SJCRH30 (cell line): ENCODE data around the gene FARS2. TPM values are rescaled to one million over a fixed set of nuclear protein-coding genes. Genes with fewer than 3 reads are reported as not detected.

Source experiments
- DNase-seq, 2 experiments: peaks; one replicate each; pipeline ENCODE4 v3.0.0-alpha.2; 2015 to 2020
- H3K27ac ChIP-seq: fragments of 250-450 bp; sonication (Bioruptor Pico); 2 replicates; pipeline ENCODE4 v1.5.1; 2020; ENCODE audit warnings: mild to moderate bottlenecking, moderate library complexity
- H3K27me3 ChIP-seq: fragments of 250-450 bp; sonication (Bioruptor Pico); 2 replicates; pipeline ENCODE4 v1.5.1; 2020; ENCODE audit warnings: mild to moderate bottlenecking, moderate library complexity
- H3K36me3 ChIP-seq: fragments of 250-450 bp; sonication (Bioruptor Pico); 2 replicates; pipeline ENCODE4 v1.5.1; 2020; ENCODE audit warnings: mild to moderate bottlenecking, moderate library complexity
- H3K4me1 ChIP-seq: fragments of 250-450 bp; sonication (Bioruptor Pico); 2 replicates; pipeline ENCODE4 v1.5.1; 2020; ENCODE audit warnings: mild to moderate bottlenecking, moderate library complexity
- H3K4me3 ChIP-seq: fragments of 250-450 bp; sonication (Bioruptor Pico); 2 replicates; pipeline ENCODE4 v1.5.1; 2020; ENCODE audit warnings: mild to moderate bottlenecking, moderate library complexity
- H3K9me3 ChIP-seq: fragments of 250-450 bp; sonication (Bioruptor Pico); replicated peaks from 2 replicates; pipeline ENCODE4 v1.5.1; 2020; ENCODE audit warnings: mild to moderate bottlenecking, moderate library complexity
- total RNA-seq: library from RNA; depleted of rRNA; stranded (reverse); fragments of >200 nt; shearing (Covaris generic); gene quantifications from 2 replicates; pipeline ENCODE4 v1.2.3, GENCODE V29; 2014

Gene FARS2
- total RNA-seq, 1 experiment from 2014 or later, result 10.5 TPM

DNA sequence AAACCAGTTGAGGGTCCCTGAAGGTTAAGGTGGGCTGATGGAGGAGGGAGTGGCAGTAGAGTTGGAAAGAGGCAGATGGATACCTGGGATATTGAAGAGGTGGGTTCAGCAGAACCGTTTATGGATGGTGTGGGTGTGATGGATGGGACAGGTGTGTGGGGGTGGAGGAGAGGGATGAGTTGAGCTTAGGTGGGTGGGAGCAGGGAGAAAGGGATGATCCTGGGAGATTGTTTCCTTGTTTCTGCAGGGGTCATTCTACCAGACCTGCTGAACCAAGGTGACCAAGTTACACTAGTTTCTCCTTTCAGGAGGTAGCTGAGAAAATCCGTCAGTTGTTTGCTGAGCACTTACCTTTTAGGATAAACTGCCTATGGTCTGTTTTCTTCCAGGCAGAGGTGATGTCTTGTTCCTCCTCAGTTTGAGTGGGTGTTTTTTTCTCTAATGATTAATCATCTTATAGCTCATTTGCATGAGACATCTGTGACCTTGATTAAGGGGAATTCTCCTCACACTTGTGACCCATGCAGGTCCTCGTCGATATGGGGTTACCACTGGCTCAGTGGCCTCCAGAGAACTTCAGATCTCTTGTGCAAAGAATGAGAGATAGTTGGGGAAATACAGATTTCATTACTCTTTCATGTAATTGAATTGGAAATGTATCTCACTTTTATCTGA lies 53.0 kb downstream of the FARS2 start:
- no peak overlapping the region for H3K4me3 ChIP-seq
- no peaks in the 10 kb centered on the region for H3K9me3 ChIP-seq
- DNase-seq, result no peak
- no peaks in the 10 kb centered on the region for H3K36me3 ChIP-seq
- no peaks in the 10 kb centered on the region for H3K4me1 ChIP-seq
- no peaks in the 10 kb centered on the region for H3K27me3 ChIP-seq
- no peak overlapping the region for H3K27ac ChIP-seq

- Histone ChIP-seq H3K27me3 (no peaks in the 10 kb centered on the region), H3K27ac (no peak overlapping the region)
These were observed 54.6 kb downstream of the FARS2 start for GRCh38 chr6:5315881-5316280.

DNA sequence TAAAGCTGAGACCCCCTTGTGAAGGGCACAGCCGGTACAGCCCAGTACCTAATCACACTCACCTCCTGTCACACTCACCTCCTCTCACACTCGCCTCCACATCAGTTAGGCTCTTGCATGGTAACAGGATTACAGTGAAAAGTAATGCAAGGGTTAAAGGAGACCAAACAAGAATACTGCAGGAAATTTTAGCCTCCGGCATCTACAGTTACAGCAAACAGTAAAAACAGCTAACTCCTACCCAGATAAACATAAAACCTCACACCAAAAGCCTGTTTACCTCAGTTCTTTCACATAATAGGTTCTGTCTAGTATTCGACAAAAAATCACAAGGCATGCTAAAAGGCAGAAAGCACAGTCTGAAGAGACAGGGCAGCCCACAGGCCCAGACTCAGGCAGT lies 55.6 kb downstream of the FARS2 start:
- Histone ChIP-seq H3K4me3 (no peak overlapping the region), H3K36me3 (no peaks in the 10 kb centered on the region), H3K4me1 (no peaks in the 10 kb centered on the region), H3K27me3 (no peaks in the 10 kb centered on the region), H3K27ac (no peak overlapping the region), H3K9me3 (no peaks in the 10 kb centered on the region)
- no peak for DNase-seq

More at GRCh38 chr6:5315881-5316280, 54.6 kb downstream of the FARS2 start:
- no peaks in the 10 kb centered on the region for H3K9me3 ChIP-seq
- no peak for DNase-seq
- H3K4me1 ChIP-seq, result no peaks in the 10 kb centered on the region
- no peak overlapping the region for H3K4me3 ChIP-seq
- H3K36me3 ChIP-seq, result no peaks in the 10 kb centered on the region

- Histone ChIP-seq H3K4me3 (no peak overlapping the region), H3K4me1 (no peaks in the 10 kb centered on the region), H3K36me3 (no peaks in the 10 kb centered on the region), H3K27me3 (no peaks in the 10 kb centered on the region), H3K9me3 (no peaks in the 10 kb centered on the region), H3K27ac (no peak overlapping the region)
- DNase-seq, result no peak
These were observed 57.4 kb downstream of the FARS2 start for GRCh38 chr6:5318617-5319272.

DNA sequence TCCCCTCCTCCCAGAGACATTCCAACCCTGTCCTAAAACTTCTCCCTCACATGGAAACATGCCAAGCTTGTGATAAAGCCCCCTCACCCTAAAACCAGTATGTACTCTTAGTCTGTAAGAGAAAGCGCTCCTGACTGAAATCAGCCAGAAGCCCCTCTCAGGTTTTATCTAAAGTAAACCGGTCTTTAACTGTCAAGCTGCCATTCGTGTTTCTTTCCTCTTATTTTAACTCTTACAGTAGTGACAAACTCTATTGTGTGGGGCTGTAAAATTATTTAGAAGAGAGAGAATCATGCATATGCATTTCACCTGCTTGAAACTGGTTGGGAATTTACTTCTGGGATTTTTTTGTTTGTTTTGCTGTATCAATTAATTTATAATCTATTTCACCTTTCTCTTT lies 62.7 kb downstream of the FARS2 start:
- Histone ChIP-seq H3K36me3 (no peaks in the 10 kb centered on the region), H3K9me3 (no peaks in the 10 kb centered on the region), H3K4me1 (no peaks in the 10 kb centered on the region), H3K27me3 (no peaks in the 10 kb centered on the region), H3K27ac (no peak overlapping the region), H3K4me3 (no peak overlapping the region)
- DNase-seq, result no peak

- Histone ChIP-seq H3K36me3 (no peaks in the 10 kb centered on the region), H3K4me1 (no peaks in the 10 kb centered on the region), H3K27ac (no peak overlapping the region), H3K4me3 (no peak overlapping the region), H3K27me3 (no peaks in the 10 kb centered on the region), H3K9me3 (no peaks in the 10 kb centered on the region)
- DNase-seq, result no peak
These were observed 63.9 kb downstream of the FARS2 start for GRCh38 chr6:5325173-5325572.

DNA sequence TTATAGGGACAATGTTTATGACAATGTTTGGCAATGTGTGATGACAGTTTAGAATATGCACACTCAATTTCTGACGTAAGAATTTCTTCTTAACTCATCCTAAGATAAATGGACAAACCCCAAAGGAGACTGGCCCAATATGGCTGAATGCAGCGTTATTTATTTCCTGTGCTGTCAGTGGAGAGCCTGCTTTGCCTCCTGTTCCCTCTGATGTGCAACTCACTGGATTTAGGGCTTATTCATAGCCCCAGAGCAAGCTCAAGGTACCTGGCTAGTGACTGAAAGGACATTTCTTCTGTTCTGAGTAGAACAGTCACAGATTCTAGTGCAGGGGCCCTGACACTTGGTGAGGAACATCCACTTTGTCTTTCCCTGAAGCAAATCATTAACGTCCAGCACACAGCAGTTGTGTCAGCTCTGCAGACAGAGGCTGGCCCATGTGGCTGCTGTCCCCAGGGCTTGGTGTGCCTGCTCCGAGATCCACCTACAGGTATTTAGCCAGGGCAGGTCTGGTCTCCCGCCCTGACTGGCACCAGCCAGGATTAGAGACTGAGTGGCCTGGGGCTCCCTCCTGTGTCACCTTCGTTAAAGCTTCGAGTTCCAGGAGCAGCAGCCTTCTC lies 64.8 kb downstream of the FARS2 start:
- Histone ChIP-seq H3K27ac (no peak overlapping the region), H3K36me3 (no peaks in the 10 kb centered on the region), H3K9me3 (no peaks in the 10 kb centered on the region), H3K4me3 (no peak overlapping the region), H3K27me3 (no peaks in the 10 kb centered on the region), H3K4me1 (peaks cover 2% of the 10 kb centered on the region; the same call in 1 of the 2 replicates)
- no peak for DNase-seq

DNA sequence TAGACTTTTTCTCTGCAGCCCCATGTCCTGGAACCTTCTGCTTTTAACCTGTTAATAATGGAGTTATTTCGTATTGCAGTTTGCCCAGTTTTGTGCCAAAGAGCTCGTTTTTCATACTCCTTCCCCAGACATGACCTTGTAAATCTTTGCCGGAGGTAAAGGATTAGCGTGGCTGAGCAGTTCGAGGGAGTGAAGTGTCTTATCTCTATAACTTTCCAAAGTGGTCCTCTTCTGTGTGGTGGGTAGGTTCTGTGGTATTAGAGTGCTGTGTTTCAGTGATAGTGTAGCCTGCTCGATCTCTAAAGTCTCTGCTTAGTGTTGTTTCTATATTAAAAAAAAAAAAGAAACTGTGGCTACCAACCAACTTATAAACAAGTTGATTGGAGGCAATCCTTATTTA lies 67.5 kb downstream of the FARS2 start:
- H3K27ac ChIP-seq, result no peak overlapping the region
- no peak overlapping the region for H3K4me3 ChIP-seq
- no peaks in the 10 kb centered on the region for H3K9me3 ChIP-seq
- DNase-seq, result no peak
- H3K36me3 ChIP-seq, result no peaks in the 10 kb centered on the region
- peaks cover 16% of the 10 kb centered on the region for H3K4me1 ChIP-seq
- no peaks in the 10 kb centered on the region for H3K27me3 ChIP-seq

GRCh38 chr6:5331845-5332442 lies 70.6 kb downstream of the FARS2 start:
- Histone ChIP-seq H3K9me3 (no peaks in the 10 kb centered on the region), H3K36me3 (no peaks in the 10 kb centered on the region), H3K4me1 (peaks cover 21% of the 10 kb centered on the region)

GRCh38 chr6:5333658-5334057 lies 72.3 kb downstream of the FARS2 start:
- Histone ChIP-seq H3K4me3 (no peak overlapping the region), H3K27ac (peak overlapping the region; percentile 13), H3K27me3 (no peaks in the 10 kb centered on the region), H3K36me3 (no peaks in the 10 kb centered on the region), H3K9me3 (no peaks in the 10 kb centered on the region), H3K4me1 (peaks cover 23% of the 10 kb centered on the region)
- peak in 1 of 2 experiments; percentile 27 for DNase-seq

More at GRCh38 chr6:5331845-5332442, 70.6 kb downstream of the FARS2 start:
- peak overlapping the region; percentile 92 for H3K27ac ChIP-seq
- DNase-seq, result peak; percentile 38 to 72
- H3K4me3 ChIP-seq, result no peak overlapping the region; the same call in 1 of the 2 replicates
- no peaks in the 10 kb centered on the region for H3K27me3 ChIP-seq

DNA sequence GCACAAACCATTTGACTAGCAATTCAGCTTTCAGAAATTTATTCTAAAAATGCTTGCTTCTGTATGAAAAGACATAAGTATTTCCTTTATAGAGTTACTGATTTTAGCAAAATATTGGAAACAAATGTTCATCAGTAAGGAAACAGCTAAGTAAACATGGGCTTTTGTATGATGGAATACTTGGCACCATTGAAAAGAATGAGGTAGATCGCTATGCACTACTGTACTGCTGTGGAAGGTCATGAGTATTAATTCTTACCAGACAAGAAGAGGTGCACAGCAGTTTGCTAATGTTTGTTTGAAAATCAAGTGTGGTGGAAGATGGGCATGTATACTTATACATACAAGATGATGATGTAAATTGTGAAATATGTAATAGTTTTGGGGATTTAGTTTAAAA lies 73.0 kb downstream of the FARS2 start:
- Histone ChIP-seq H3K27ac (peak overlapping the region; percentile 13), H3K27me3 (no peaks in the 10 kb centered on the region), H3K36me3 (no peaks in the 10 kb centered on the region), H3K4me1 (peaks cover 23% of the 10 kb centered on the region), H3K4me3 (no peak overlapping the region), H3K9me3 (no peaks in the 10 kb centered on the region)
- no peak for DNase-seq

- Histone ChIP-seq H3K4me3 (no peak overlapping the region), H3K27me3 (no peaks in the 10 kb centered on the region), H3K27ac (no peak overlapping the region), H3K36me3 (no peaks in the 10 kb centered on the region), H3K9me3 (no peaks in the 10 kb centered on the region), H3K4me1 (peaks cover 23% of the 10 kb centered on the region)
- DNase-seq, result no peak
These were observed 73.7 kb downstream of the FARS2 start for GRCh38 chr6:5335020-5335419.

GRCh38 chr6:5337573-5337972 lies 76.3 kb downstream of the FARS2 start:
- H3K27ac ChIP-seq, result no peak overlapping the region
- peaks cover 10% of the 10 kb centered on the region; the same call in 1 of the 2 replicates for H3K4me1 ChIP-seq
- H3K36me3 ChIP-seq, result no peaks in the 10 kb centered on the region
- no peaks in the 10 kb centered on the region for H3K9me3 ChIP-seq
- H3K4me3 ChIP-seq, result no peak overlapping the region
- no peak for DNase-seq
- no peaks in the 10 kb centered on the region for H3K27me3 ChIP-seq

- no peak overlapping the region for H3K4me3 ChIP-seq
- no peak overlapping the region for H3K27ac ChIP-seq
- H3K4me1 ChIP-seq, result peaks cover 9% of the 10 kb centered on the region; the same call in 1 of the 2 replicates
- H3K36me3 ChIP-seq, result no peaks in the 10 kb centered on the region
- H3K9me3 ChIP-seq, result no peaks in the 10 kb centered on the region
- no peaks in the 10 kb centered on the region for H3K27me3 ChIP-seq
- no peak for DNase-seq
These were observed 77.1 kb downstream of the FARS2 start for GRCh38 chr6:5338177-5338960.
